HL-60 (cell line): Measurements from ENCODE around the gene KIF26B.
"Not testable (repeated sequence)": the region's sequence is repeated elsewhere in the genome, so short reads cannot be mapped to it uniquely, and the experiment has no call there.

ENCODE experiments used
- DNase-seq, 2 experiments: peaks; one replicate each; pipeline ENCODE4 v3.0.0-alpha.2; 2010 to 2020; ENCODE audit warnings: low read depth in 1 of 2, low spot score in 1 of 2
- H3K27ac ChIP-seq: fragments of 250-450 bp; sonication (Bioruptor Pico); replicated peaks from 2 replicates; pipeline ENCODE4 v1.5.1; 2020; ENCODE audit warnings: mild to moderate bottlenecking, moderate library complexity
- H3K27me3 ChIP-seq: fragments of 250-450 bp; sonication (Bioruptor Pico); 2 replicates; pipeline ENCODE4 v1.5.1; 2021; ENCODE audit warnings: mild to moderate bottlenecking, moderate library complexity; ENCODE audit not compliant: insufficient read depth, poor library complexity, severe bottlenecking
- H3K4me3 ChIP-seq: replicated peaks from 2 replicates; pipeline ENCODE4 v1.5.1; 2011; ENCODE audit warnings: mild to moderate bottlenecking, control low read depth, low read length; ENCODE audit not compliant: insufficient read depth
- GABPA ChIP-seq: IDR thresholded peaks from 2 replicates; pipeline ENCODE4 v1.6.1; 2012; ENCODE audit warnings: low read depth
- POLR2AphosphoS5 ChIP-seq: IDR thresholded peaks from 2 replicates; pipeline ENCODE4 v1.6.1; 2012; ENCODE audit warnings: low read depth
- SPI1 ChIP-seq: IDR thresholded peaks from 2 replicates; pipeline ENCODE4 v1.6.1; 2012; ENCODE audit warnings: low read depth, mild to moderate bottlenecking, borderline replicate concordance
- TF ChIP-seq, protein P1 (sequence below): IDR thresholded peaks from 2 replicates; pipeline ENCODE4 v1.6.1; 2012; ENCODE audit warnings: low read depth; ENCODE audit not compliant: insufficient replicate concordance
- TF ChIP-seq, protein P2 (sequence below): IDR thresholded peaks from one replicate; pipeline ENCODE4 v1.5.1; 2011; ENCODE audit warnings: low read length, control low read depth, inconsistent platforms; ENCODE audit not compliant: insufficient read depth

The KIF26B gene

GRCh38 chr1:245666412-245666811, 511.6 kb downstream of the KIF26B start:
- no peak for DNase-seq
- H3K4me3 ChIP-seq, result no peak overlapping the region
- TF ChIP-seq POLR2AphosphoS5, result no peak
- TF ChIP-seq, protein P1, sequence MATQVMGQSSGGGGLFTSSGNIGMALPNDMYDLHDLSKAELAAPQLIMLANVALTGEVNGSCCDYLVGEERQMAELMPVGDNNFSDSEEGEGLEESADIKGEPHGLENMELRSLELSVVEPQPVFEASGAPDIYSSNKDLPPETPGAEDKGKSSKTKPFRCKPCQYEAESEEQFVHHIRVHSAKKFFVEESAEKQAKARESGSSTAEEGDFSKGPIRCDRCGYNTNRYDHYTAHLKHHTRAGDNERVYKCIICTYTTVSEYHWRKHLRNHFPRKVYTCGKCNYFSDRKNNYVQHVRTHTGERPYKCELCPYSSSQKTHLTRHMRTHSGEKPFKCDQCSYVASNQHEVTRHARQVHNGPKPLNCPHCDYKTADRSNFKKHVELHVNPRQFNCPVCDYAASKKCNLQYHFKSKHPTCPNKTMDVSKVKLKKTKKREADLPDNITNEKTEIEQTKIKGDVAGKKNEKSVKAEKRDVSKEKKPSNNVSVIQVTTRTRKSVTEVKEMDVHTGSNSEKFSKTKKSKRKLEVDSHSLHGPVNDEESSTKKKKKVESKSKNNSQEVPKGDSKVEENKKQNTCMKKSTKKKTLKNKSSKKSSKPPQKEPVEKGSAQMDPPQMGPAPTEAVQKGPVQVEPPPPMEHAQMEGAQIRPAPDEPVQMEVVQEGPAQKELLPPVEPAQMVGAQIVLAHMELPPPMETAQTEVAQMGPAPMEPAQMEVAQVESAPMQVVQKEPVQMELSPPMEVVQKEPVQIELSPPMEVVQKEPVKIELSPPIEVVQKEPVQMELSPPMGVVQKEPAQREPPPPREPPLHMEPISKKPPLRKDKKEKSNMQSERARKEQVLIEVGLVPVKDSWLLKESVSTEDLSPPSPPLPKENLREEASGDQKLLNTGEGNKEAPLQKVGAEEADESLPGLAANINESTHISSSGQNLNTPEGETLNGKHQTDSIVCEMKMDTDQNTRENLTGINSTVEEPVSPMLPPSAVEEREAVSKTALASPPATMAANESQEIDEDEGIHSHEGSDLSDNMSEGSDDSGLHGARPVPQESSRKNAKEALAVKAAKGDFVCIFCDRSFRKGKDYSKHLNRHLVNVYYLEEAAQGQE, result no peak
- no peak for TF ChIP-seq SPI1
- no peak for TF ChIP-seq GABPA
- TF ChIP-seq, protein P2, sequence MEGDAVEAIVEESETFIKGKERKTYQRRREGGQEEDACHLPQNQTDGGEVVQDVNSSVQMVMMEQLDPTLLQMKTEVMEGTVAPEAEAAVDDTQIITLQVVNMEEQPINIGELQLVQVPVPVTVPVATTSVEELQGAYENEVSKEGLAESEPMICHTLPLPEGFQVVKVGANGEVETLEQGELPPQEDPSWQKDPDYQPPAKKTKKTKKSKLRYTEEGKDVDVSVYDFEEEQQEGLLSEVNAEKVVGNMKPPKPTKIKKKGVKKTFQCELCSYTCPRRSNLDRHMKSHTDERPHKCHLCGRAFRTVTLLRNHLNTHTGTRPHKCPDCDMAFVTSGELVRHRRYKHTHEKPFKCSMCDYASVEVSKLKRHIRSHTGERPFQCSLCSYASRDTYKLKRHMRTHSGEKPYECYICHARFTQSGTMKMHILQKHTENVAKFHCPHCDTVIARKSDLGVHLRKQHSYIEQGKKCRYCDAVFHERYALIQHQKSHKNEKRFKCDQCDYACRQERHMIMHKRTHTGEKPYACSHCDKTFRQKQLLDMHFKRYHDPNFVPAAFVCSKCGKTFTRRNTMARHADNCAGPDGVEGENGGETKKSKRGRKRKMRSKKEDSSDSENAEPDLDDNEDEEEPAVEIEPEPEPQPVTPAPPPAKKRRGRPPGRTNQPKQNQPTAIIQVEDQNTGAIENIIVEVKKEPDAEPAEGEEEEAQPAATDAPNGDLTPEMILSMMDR, result no peak
- H3K27me3 ChIP-seq, result no peaks in the 10 kb centered on the region
- H3K27ac ChIP-seq, result no peak overlapping the region

GRCh38 chr1:245671349-245671748, 516.6 kb downstream of the KIF26B start:
- Histone ChIP-seq H3K27ac (no peak overlapping the region), H3K27me3 (no peaks in the 10 kb centered on the region), H3K4me3 (no peak overlapping the region)
- TF ChIP-seq, protein P2, result no peak
- TF ChIP-seq POLR2AphosphoS5 (no peak), GABPA (no peak)
- TF ChIP-seq, protein P1, result no peak
- no peak for DNase-seq

- DNase-seq, result no peak
- no peak overlapping the region for H3K4me3 ChIP-seq
- H3K27me3 ChIP-seq, result no peaks in the 10 kb centered on the region
- H3K27ac ChIP-seq, result no peak overlapping the region
- TF ChIP-seq GABPA, result no peak
Observed at GRCh38 chr1:245671966-245672767, 517.4 kb downstream of the KIF26B start.

DNA sequence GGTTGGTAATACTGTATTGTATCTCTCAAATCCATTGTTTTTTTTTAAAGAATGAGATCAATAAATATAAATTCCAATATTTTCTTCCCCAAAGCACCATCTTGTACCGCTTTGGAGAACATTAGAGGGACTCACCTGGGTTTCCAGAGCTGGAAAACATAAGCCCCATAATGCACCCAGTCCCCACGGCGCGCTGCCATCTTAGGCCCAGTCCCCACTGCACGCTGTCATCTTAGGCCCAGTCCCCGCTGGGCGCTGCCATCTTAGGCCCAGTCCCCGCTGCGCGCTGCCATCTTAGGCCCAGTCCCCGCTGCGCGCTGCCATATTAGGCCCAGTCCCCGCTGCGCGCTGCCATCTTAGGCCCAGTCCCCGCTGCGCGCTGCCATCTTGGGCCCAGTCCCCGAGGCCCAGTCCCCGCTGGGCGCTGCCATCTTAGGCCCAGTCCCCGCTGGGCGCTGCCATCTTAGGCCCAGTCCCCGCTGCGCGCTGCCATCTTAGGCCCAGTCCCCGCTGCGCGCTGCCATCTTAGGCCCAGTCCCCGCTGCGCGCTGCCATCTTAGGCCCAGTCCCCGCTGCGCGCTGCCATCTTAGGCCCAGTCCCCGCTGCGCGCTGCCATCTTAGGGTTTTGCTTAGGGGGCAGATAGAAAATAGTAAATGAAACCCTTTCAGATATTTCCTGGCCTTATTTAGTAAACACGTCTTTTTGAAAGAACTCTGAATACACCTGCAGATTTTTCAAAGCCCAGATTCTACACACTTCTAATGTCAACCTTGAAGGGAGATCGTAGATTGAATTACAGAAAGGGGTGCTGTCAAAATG, 518.3 kb downstream of the KIF26B start:
- not testable (repeated sequence) for H3K4me3 ChIP-seq, H3K27ac ChIP-seq, DNase-seq, H3K27me3 ChIP-seq
